ENCODE results near the gene ATPAF2. TPM values are rescaled to one million over a fixed set of nuclear protein-coding genes. Genes with fewer than 3 reads are reported as not detected.

ATPAF2 gene
- total RNA-seq, 2 donors from 2014 or later: 25.8 to 28.7 TPM

DNA sequence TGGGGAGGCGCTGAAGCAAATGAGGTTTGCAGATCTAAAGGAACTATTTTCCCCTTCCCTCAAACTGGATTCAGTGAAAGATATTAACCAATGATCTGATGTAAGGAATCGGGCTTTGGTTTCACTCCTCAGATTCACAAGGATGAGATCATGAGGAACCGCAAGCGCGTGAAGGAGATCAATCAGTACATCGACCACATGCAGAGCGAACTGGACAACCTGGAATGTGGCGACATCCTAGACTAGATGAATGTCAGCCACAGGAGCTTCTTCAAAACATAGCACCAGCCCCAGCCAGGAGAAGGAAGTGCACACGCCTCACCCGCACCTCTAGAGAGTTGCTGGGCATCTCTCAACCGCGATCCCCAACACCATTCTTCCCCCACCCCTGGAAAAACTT is 22.5 kb downstream of the ATPAF2 start:
- ATAC-seq (replicated peaks in 1 of 2): no peak
- Mint-ChIP-seq H3K36me3 (ENCODE audit: insufficient read depth in 2 of 2) (peaks cover 2% of the 10 kb centered on the region in 2 donors), H3K27ac (no peak overlapping the region), H3K4me3 (no peak overlapping the region), H3K4me1 (ENCODE audit: low read depth) (peaks cover 9% of the 10 kb centered on the region), H3K9me3 (no peaks in the 10 kb centered on the region), H3K27me3 (ENCODE audit: low read depth) (no peaks in the 10 kb centered on the region)
- no peak for DNase-seq

DNA sequence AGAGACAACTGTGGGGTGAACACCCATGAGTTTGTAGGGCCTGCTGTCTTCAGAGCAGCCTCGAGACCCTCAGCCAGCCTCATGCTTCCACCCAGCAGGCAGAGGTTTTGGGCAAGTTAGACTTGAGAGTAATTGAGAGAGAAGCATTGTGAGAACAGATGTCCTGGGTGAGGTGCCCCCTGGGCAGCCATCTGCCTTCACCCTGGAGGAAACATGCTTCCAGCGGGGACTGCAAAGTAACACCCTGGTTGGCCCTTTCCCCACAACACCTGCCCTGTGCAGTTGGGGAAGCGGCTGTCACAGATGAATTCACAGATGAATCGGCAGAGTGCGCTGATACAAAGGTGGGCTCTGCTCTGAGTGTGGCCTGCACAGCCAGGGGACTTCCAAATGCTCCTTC is 23.4 kb downstream of the ATPAF2 start:
- DNase-seq (no peak), ATAC-seq (replicated peaks in 1 of 2) (no peak)
- no peaks in the 10 kb centered on the region for H3K9me3 Mint-ChIP-seq
- peaks cover 2% of the 10 kb centered on the region in 2 donors for H3K36me3 Mint-ChIP-seq (ENCODE audit: insufficient read depth in 2 of 2)
- no peaks in the 10 kb centered on the region for H3K27me3 Mint-ChIP-seq (ENCODE audit: low read depth)
- peaks cover 9% of the 10 kb centered on the region for H3K4me1 Mint-ChIP-seq (ENCODE audit: low read depth)
- no peak overlapping the region for H3K4me3 Mint-ChIP-seq
- H3K27ac Mint-ChIP-seq: no peak overlapping the region

DNA sequence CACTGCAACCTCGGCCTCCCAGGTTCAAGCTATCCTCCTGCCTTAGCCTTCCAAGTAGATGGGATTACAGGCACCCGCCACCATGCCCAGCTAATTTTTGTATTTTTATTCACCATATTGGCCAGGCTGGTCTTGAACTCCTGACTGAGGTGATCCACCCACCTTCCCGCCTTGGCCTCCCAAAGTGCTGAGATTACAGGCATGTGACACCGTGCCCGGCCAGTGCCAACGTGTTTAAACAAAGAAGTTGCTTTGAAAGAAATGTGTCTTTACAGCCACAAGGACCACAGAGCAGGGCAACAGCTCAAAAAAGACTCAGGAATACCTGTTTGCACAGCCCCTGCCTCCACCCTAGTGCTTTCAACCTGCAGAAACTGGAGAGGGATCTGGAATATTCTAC is 25.0 kb downstream of the ATPAF2 start:
- Mint-ChIP-seq H3K4me1 (ENCODE audit: low read depth) (peaks cover 9% of the 10 kb centered on the region), H3K36me3 (ENCODE audit: insufficient read depth in 2 of 2) (peaks cover 0 to 5% of the 10 kb centered on the region in 2 donors), H3K27me3 (ENCODE audit: low read depth) (no peaks in the 10 kb centered on the region), H3K27ac (no peak overlapping the region), H3K9me3 (no peaks in the 10 kb centered on the region), H3K4me3 (no peak overlapping the region)
- ATAC-seq (replicated peaks in 1 of 2): no peak
- no peak for DNase-seq

DNA sequence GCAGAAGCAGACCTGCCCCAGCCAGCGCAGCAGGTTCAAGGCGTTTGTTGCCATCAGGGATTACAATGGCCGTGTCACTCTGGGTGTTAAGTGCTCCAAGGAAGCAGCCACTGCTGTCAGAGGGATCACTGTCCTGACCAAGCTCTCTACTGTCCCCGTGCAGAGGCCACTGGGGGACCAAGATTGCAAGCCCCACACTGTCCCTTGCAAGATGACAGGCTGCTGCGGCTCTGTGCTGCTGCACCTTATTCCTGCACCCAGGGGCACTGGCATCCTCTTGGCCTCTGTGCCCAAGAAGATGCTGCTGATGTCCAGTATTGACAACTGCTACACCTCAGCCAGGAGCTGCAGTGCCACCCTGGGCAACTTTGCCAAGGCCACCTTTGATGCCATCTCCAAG is 27.7 kb downstream of the ATPAF2 start:
- no peak overlapping the region for H3K27ac Mint-ChIP-seq
- no peak for DNase-seq
- H3K9me3 Mint-ChIP-seq: no peaks in the 10 kb centered on the region
- H3K4me1 Mint-ChIP-seq (ENCODE audit: low read depth): peaks cover 9% of the 10 kb centered on the region
- no peak for ATAC-seq (replicated peaks in 1 of 2)
- no peak overlapping the region for H3K4me3 Mint-ChIP-seq
- H3K27me3 Mint-ChIP-seq (ENCODE audit: low read depth): no peaks in the 10 kb centered on the region
- H3K36me3 Mint-ChIP-seq (ENCODE audit: insufficient read depth in 2 of 2): peaks cover 0 to 3% of the 10 kb centered on the region in 2 donors

DNA sequence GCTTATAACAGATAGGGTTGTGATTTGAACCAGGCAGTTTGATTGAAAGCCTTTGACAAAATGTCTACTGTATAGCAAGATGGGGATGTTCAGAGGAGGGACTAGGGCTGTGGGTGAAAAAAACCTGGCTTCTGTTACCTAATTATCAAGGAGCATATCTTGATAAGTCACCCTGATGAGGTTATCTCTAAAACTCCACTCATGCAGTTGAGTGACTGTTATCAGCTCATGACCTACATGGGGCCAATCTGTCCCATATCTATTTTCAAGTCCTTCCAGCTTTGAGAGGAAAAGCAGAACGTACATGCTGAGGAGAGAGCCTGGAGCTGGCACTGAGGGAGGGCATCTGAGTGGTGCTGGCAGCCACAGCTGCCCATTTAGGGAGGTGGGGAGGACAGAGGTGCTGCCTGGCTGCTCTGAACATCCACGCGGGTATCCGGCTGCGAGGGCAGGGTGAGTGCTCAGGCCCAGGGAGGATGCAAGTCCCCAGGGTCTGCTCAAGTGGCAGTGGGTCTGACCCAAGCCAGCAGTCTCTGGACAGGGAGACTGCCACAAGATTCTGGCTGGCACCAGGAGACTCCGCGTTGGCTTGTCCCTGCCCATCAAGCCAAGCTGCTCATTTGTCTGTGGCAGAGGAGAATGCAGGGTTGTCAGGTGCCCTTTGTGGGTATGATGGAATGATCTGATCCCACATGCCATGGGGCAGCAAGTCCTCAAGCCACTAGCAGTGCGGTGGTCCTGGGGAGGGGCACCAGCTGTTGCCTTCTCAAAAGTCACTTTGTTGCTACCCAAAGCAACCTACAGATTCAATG is 29.2 kb downstream of the ATPAF2 start:
- ATAC-seq (replicated peaks in 1 of 2) (no peak), DNase-seq (no peak)
- Mint-ChIP-seq H3K27ac (peak overlapping the region; percentile 25), H3K9me3 (no peaks in the 10 kb centered on the region), H3K4me1 (ENCODE audit: low read depth) (peaks cover 17% of the 10 kb centered on the region), H3K4me3 (no peak overlapping the region), H3K27me3 (ENCODE audit: low read depth) (no peaks in the 10 kb centered on the region), H3K36me3 (ENCODE audit: insufficient read depth in 2 of 2) (peaks cover 0 to 3% of the 10 kb centered on the region in 2 donors)

DNA sequence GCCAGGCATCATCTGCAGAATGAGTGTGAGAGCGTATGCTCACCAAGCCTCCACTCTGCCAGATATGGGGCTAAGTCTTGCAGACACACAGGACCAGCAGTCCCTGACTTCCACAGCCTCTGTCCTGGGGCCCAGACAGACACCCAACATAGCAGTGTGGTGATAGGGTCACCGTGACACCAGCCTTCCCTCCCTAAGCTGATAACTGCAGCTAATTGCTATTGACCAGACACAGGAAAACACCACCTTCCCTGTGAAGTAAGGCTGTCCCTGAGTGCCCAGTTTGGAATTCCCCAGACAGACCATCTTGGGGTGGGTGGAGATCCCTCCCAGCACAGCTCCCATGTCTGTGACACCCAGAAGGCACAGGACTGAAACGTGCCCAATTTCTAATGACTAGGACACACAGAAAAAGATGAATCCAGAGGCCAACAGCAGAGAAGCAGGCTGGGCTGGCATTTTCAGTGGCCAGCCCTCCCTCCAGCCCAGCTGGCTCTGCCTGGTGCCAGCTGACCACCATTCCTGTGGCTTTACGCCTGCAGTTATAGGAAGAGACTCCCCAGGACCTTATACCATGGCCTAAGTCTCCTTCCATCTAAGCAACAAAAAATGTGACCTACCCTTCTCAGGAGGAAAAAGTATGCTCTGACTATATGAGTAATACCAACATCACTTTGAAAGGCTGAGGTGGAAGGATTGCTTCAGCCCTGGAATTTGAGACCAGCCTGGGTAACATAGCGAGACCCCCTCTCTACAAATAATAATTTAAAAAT is 30.3 kb downstream of the ATPAF2 start:
- no peak for DNase-seq
- H3K4me3 Mint-ChIP-seq: no peak overlapping the region
- H3K36me3 Mint-ChIP-seq (ENCODE audit: insufficient read depth in 2 of 2): peaks cover 0 to 3% of the 10 kb centered on the region in 2 donors
- H3K4me1 Mint-ChIP-seq (ENCODE audit: low read depth): peaks cover 8% of the 10 kb centered on the region
- no peak for ATAC-seq (replicated peaks in 1 of 2)
- H3K27me3 Mint-ChIP-seq (ENCODE audit: low read depth): no peaks in the 10 kb centered on the region
- H3K9me3 Mint-ChIP-seq: no peaks in the 10 kb centered on the region
- H3K27ac Mint-ChIP-seq: no peak overlapping the region

DNA sequence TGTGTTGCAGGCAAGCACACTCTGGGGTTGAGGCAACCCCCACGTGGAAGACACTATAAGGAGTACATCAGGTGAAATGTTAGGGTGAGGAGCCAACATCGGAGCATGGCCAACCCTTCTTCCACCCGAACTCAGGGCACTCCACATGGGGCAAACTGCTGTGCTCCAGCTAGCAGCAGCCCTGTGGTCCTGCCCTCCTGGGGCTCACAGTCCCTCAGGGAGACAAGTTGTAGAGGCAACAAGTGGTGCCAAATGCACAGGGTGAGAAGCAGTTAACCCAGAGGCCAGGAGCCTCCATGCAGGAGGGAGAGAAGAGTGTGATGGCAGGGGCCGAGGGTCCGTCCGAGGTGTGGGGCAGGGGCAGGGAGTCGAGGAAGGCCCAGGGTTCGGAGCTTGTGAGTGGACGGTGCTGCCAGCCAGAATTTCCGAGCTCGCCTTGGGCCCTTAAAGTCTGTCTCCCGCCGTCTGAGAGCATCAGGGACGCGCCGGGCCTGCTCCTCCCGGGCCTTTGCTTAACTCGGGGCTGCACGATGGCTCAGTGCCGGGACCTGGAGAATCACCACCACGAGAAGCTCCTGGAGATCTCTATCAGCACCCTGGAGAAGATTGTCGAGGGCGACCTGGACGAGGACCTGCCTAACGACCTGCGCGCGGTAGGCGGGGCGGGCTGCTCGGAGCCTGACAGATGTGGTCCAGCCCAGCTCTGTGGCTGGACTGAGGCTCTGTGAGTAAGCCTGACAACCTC is 32.3 kb downstream of the ATPAF2 start:
- Mint-ChIP-seq H3K36me3 (ENCODE audit: insufficient read depth in 2 of 2) (peaks cover 0 to 3% of the 10 kb centered on the region in 2 donors), H3K27ac (no peak overlapping the region), H3K27me3 (ENCODE audit: low read depth) (no peaks in the 10 kb centered on the region), H3K4me1 (ENCODE audit: low read depth) (peaks cover 8% of the 10 kb centered on the region), H3K9me3 (no peaks in the 10 kb centered on the region), H3K4me3 (no peak overlapping the region)
- no peak for ATAC-seq (replicated peaks in 1 of 2)
- no peak for DNase-seq

DNA sequence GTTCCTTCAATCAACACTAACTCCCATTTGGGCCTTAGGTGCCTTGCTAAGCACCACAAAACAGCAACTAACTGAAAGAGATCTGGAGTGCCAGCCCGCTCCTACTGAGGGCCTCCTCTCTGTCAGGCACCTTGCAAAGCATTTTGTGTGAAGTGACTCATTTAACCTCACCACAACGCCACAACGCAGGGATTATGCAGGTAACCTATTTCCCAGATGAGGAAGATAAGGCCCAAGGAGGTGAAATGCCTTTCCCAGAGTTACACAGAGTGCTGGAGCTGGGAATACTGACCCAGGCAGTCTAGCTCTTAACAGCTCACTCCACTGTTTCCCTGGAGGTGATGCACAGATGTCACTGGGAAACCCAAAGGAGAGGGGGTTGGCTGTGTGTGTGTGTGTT is 33.5 kb downstream of the ATPAF2 start:
- Mint-ChIP-seq H3K4me1 (ENCODE audit: low read depth) (peaks cover 8% of the 10 kb centered on the region), H3K4me3 (no peak overlapping the region), H3K27ac (no peak overlapping the region), H3K36me3 (ENCODE audit: insufficient read depth in 2 of 2) (peaks cover 0 to 3% of the 10 kb centered on the region in 2 donors), H3K27me3 (ENCODE audit: low read depth) (no peaks in the 10 kb centered on the region), H3K9me3 (no peaks in the 10 kb centered on the region)
- no peak for DNase-seq
- ATAC-seq (replicated peaks in 1 of 2): no peak

DNA sequence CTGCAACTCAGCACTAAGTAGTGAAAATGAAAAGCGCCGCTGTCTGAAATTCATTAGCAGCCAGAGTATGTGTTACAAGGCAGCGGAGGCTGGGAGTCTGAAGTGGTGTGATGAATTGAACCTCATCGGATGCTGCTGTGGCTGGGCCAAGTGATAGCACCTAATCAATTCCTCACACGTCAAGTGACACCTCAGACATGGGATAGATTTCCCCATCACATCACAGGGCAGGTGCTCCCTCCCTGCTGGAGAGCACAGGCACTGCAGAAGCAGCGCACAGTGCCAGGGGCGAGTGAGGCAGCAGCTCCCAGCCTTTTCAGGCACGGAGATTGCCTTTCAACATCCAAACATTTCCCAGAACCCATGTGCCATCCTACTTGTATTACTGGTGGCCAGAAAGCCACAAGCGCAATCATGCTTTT is 34.1 kb downstream of the ATPAF2 start:
- Mint-ChIP-seq H3K27me3 (ENCODE audit: low read depth) (no peaks in the 10 kb centered on the region), H3K4me1 (ENCODE audit: low read depth) (peaks cover 8% of the 10 kb centered on the region), H3K4me3 (no peak overlapping the region), H3K9me3 (no peaks in the 10 kb centered on the region), H3K27ac (no peak overlapping the region), H3K36me3 (ENCODE audit: insufficient read depth in 2 of 2) (no peaks in the 10 kb centered on the region)
- DNase-seq (no peak), ATAC-seq (replicated peaks in 1 of 2) (no peak)

DNA sequence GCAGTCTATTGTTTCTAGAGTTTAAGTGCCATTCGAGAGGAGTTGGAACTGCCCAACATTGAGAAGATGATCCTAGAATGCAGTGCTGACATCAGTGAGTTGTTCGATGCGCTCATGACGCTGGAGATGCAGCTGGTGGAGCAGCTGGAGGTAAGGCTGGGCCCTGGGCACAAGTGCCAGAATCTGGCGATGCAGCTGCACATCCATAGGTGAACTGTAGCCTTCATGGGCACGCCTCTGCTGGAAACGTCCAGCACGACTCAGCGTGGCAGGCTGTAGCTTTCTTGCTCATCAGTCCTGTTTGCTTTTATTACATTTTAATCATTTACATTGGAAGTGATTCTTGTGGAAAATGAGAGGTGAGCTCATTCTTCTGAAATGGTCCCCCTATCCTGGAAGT is 34.6 kb downstream of the ATPAF2 start:
- no peaks in the 10 kb centered on the region for H3K9me3 Mint-ChIP-seq

DNA sequence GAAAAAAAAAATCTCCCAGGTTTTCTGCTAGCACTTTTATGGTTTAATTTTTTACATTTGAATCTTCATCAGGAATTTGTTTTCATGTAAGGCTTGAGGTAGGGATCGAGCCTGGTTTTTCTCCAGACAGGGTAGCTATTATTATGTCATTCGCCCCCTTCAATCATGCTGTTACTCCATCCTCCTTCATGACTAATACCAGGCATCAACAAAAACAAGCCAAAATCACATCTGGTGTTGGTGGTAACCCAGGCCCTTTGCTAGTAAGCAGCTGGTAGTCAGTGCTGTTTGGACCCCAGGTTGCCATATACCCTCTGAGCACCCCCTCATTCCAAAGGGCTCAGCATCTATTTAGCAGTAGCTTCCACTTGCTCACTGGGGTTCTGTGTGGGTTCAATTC is 36.8 kb downstream of the ATPAF2 start:
- DNase-seq (no peak), ATAC-seq (replicated peaks in 1 of 2) (no peak)
- Mint-ChIP-seq H3K9me3 (no peaks in the 10 kb centered on the region), H3K4me1 (ENCODE audit: low read depth) (peaks cover 8% of the 10 kb centered on the region), H3K27me3 (ENCODE audit: low read depth) (no peaks in the 10 kb centered on the region), H3K27ac (no peak overlapping the region), H3K4me3 (no peak overlapping the region), H3K36me3 (ENCODE audit: insufficient read depth in 2 of 2) (no peaks in the 10 kb centered on the region)

More for the DNA sequence above, 34.6 kb downstream of the ATPAF2 start:
- DNase-seq (no peak), ATAC-seq (replicated peaks in 1 of 2) (no peak)
- Mint-ChIP-seq H3K4me3 (no peak overlapping the region), H3K27ac (no peak overlapping the region), H3K4me1 (ENCODE audit: low read depth) (peaks cover 8% of the 10 kb centered on the region), H3K27me3 (ENCODE audit: low read depth) (no peaks in the 10 kb centered on the region), H3K36me3 (ENCODE audit: insufficient read depth in 2 of 2) (no peaks in the 10 kb centered on the region)

DNA sequence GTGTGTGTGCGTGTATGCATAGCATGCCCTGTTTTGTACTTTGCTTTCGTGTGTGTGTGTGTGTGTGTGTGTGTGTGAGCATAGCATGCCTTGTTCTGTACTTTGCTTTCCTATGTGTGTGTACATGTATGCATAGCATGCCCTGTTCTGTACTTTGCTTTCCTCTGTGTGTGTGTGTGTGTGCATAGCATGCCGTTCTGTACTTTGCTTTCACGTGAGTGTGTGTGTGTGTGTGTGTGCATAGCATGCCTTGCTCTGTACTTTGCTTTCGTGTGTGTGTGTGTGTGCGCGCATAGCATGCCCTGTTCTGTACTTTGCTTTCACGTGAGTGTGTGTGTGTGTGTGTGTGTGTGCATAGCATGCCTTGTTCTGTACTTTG is 38.9 kb downstream of the ATPAF2 start:
- ATAC-seq (replicated peaks in 1 of 2): no peak
- H3K4me1 Mint-ChIP-seq (ENCODE audit: low read depth): no peaks in the 10 kb centered on the region
- no peak overlapping the region for H3K27ac Mint-ChIP-seq
- H3K4me3 Mint-ChIP-seq: no peak overlapping the region
- H3K27me3 Mint-ChIP-seq (ENCODE audit: low read depth): no peaks in the 10 kb centered on the region
- H3K9me3 Mint-ChIP-seq: no peaks in the 10 kb centered on the region
- DNase-seq: no peak
- H3K36me3 Mint-ChIP-seq (ENCODE audit: insufficient read depth in 2 of 2): no peaks in the 10 kb centered on the region

DNA sequence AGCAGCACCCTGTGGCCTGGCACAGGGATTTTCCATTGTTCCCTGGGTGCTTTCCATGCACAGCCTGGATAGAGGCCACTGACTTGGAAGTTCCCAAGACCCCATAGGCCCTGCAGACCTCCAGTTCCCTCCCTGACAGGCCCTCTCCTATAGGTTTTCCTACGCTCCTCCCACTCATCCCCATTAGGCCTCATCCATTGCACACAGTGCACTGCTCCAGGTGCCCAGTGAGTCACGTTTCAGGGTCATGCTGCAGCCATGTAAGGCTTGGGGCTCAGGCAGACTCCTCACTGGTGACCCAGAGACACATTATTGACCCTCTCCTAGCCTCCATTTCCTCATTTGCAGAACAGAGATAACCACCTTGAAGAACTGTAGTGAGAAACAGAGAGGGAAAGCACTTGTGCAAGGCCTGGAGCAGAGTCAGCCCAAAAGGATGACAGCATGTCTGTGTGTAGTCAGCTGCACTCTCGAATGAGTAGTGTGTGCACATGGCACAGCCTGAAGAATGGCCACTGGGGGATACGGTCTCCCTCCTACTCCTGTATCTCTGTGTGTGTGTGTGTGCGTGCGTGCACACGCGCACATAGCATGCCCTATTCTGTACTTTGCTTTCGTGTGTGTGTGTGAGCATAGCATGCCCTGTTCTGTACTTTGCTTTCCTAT is 39.5 kb downstream of the ATPAF2 start:
- H3K4me1 Mint-ChIP-seq (ENCODE audit: low read depth): no peaks in the 10 kb centered on the region
- no peak for DNase-seq
- no peaks in the 10 kb centered on the region for H3K9me3 Mint-ChIP-seq
- H3K27me3 Mint-ChIP-seq (ENCODE audit: low read depth): no peaks in the 10 kb centered on the region
- ATAC-seq (replicated peaks in 1 of 2): no peak
- no peaks in the 10 kb centered on the region for H3K36me3 Mint-ChIP-seq (ENCODE audit: insufficient read depth in 2 of 2)
- no peak overlapping the region for H3K27ac Mint-ChIP-seq
- H3K4me3 Mint-ChIP-seq: no peak overlapping the region
